Fibroblast of villous mesenchyme (primary cell): Measurements from ENCODE around the gene XAB2. TPM values are rescaled to one million over a fixed set of nuclear protein-coding genes. Genes with fewer than 3 reads are reported as not detected.

Experiments used
- DNase-seq: peaks from one replicate; pipeline ENCODE4 v3.0.0-alpha.2; 2010; ENCODE audit warnings: low read depth
- H3K4me3 ChIP-seq: 2 replicates; pipeline ENCODE4 v1.5.1; 2011; ENCODE audit warnings: low read depth, mild to moderate bottlenecking, low read length
- total RNA-seq: library from RNA; depleted of rRNA; stranded (reverse); fragments of >200 nt; gene quantifications from 2 replicates; pipeline ENCODE4 v1.2.3, GENCODE V29; 2012
- TF ChIP-seq, protein P1 (sequence below): IDR thresholded peaks from 2 replicates; pipeline ENCODE4 v1.5.1; 2012; ENCODE audit warnings: low read depth, mild to moderate bottlenecking, low read length; ENCODE audit not compliant: insufficient read depth

Gene XAB2
- total RNA-seq, 1 donor, result 32.0 TPM

DNA sequence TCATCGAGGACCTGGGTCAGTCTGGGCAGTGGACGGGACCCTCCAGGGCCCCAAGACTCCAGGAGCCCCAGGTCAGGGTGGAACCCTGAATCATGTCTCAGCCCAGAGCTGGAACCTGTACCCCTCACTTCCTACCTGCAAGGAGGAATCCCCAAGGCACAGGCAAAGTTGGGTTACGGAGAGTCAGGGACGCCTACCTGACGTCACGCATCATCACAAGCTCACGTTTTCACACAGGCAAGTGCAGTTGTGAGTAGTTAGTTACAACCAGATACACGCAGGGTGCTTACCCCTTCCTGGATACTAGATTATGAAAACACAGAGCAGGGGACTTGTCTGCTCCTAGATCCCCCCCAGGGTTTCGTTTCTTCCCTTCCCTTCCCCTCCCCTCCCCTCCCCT, 41.4 kb upstream of the XAB2 start:
- DNase-seq, result no peak
- TF ChIP-seq, protein P1, sequence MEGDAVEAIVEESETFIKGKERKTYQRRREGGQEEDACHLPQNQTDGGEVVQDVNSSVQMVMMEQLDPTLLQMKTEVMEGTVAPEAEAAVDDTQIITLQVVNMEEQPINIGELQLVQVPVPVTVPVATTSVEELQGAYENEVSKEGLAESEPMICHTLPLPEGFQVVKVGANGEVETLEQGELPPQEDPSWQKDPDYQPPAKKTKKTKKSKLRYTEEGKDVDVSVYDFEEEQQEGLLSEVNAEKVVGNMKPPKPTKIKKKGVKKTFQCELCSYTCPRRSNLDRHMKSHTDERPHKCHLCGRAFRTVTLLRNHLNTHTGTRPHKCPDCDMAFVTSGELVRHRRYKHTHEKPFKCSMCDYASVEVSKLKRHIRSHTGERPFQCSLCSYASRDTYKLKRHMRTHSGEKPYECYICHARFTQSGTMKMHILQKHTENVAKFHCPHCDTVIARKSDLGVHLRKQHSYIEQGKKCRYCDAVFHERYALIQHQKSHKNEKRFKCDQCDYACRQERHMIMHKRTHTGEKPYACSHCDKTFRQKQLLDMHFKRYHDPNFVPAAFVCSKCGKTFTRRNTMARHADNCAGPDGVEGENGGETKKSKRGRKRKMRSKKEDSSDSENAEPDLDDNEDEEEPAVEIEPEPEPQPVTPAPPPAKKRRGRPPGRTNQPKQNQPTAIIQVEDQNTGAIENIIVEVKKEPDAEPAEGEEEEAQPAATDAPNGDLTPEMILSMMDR, result no peak
- H3K4me3 ChIP-seq, result no peak overlapping the region

DNA sequence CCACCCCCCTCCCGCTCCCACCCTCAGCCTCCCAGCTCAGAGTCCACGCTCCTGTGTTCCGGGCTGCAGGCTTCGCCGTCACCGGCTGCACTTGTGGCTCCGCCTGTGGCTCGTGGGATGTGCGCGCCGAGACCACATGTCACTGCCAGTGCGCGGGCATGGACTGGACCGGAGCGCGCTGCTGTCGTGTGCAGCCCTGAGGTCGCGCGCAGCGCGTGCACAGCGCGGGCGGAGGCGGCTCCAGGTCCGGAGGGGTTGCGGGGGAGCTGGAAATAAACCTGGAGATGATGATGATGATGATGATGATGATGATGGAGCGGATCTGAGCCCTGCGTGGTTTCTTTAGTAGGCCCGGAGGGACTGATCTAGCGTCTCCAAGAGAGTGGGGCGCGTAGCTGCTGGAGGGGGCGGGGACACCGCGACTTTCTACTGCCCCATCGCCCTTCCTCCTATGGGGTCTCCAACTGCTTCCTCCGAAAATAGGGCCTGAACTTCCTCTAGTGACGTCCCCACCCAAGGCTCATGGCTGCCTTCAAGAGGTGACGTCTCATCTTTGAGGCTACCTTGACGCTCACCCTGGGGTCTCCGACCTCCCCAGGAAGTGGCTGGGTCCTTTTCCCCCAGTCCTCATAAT, 40.9 kb upstream of the XAB2 start:
- TF ChIP-seq, protein P1, result no peak
- DNase-seq, result no peak
- H3K4me3 ChIP-seq, result no peak overlapping the region

DNA sequence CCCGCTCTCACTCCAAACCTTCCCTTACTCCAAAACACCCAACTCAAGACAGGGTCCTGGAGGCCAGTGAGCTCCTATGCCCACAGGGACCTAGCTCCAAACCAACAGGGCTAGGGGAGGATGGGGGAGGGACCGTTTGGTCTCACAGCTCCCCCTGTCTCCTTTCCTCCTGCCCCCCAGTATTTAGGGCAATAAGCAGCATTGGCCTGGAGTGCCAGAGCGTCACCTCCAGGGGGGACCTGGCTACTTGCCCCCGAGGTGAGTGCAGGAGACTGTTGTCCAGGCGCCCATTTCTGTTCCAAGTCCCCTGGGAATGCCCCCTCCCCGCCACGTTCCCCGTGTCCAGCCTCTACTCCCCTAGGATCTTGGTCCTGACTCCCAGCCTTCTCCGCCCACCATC, 40.3 kb upstream of the XAB2 start:
- TF ChIP-seq, protein P1, result no peak
- DNase-seq, result no peak

DNA sequence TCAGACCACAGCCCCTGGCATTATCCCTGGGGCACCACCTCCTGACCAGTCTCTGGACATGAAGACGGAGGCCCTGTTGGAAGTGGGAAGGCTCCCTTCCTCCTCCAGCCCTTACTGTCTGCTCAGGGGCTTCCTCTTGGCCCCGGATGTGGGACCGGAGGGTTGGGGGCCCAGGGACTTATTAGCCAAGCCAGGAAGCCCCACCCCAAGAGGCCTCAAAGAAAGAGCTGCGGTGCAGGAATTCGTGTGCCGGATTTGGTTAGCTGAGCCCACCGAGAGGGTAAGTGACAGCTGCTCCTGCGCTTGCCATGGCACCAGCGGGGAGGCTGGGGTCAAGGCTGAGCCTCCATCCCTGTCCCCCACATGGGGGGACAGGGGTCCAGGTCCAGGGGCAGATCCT, 39.5 kb upstream of the XAB2 start, which contains the start of gene RETN:
Gene RETN, plus strand, starts transcription at position 208 of the 400 bp plus-strand sequence. CDS start 278 bp downstream, outside the sequence.
- DNase-seq, result no peak
- H3K4me3 ChIP-seq, result no peak within 1 kb of the TSS
- TF ChIP-seq, protein P1, result no peak

More for the DNA sequence above, 40.3 kb upstream of the XAB2 start:
- no peak overlapping the region for H3K4me3 ChIP-seq

DNA sequence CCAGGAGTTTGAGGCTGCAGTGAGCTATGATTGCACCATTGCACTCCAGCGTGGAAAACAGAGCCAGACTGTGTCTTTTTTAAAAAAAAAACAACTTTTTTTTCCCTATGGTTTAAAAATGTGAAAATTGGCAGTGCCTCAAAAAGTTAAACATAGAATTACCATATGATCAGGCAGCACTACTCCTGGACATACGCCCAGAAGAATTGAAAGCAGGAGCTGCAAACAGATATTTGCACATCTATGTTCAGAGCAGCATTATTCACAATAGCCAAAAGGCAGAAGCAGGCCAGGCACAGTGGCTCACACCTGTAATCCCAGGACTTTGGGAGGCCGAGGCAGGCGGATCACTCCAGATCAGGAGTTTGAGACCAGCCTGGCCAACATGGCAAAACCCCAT, 35.7 kb upstream of the XAB2 start:
- no peak overlapping the region for H3K4me3 ChIP-seq
- DNase-seq, result peak; percentile 50
- TF ChIP-seq, protein P1, result no peak

DNA sequence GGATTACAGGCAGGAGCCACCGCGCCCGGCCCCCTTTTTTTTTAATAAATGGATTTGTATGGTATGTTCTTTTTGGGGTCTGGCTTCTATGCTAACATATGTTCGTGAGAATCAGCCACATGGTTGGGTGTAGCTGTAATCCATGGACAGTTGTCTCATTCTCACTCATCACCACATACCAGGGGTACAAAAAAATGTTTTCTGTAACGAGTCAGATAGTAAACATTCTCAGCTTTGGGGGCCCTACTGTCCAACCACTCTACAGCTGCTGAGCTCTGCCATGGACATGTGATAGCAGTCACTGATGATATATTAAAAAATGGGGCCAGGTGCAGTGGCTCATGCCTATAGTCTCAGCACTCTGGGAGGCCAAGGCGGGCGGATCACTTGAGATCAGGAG, 34.4 kb upstream of the XAB2 start:
- no peak overlapping the region for H3K4me3 ChIP-seq
- TF ChIP-seq, protein P1, result no peak
- DNase-seq, result no peak

DNA sequence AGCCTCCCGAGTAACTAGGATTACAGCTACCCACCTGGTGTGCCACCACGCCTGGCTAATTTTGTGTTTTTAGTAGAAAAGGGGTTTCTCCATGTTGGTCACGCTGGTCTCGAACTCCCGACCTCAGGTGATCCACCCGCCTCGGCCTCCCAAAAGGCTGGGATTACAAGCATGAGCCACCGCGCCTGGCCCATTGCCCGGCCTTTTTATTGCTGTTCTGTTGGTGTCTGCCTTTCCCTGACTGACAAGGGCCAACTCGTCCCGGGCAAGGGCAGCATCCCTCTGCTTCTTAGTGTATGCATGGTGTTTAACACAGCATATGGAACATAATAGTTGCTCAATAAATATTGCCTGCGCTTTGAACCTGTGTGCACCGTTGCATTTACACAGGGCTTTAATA, 33.3 kb upstream of the XAB2 start:
- TF ChIP-seq, protein P1, result no peak
- H3K4me3 ChIP-seq, result no peak overlapping the region
- no peak for DNase-seq
